Measurements from ENCODE around the gene OR6B1.

Gene OR6B1

DNA sequence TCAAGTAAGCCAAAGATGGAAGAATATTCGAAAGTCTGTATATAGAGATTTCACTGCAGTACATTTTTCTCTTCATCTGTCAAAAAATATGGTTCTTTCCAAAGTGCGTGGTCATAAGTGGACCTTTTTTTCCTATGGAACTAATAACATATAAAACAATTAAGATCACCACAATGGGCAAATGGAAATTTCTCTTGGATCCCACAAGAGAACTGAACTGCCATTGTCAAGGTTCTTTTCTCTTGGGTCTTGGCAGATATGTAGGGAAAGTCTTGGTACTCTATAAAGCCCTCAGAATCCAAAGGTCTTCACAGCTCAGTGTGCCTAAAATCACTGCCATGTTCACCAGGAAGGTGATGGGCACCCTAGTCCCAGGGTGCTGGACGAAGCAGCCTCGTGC, at the start of gene OR6B1:
Gene OR6B1 (plus strand): TSS at position 301 of the 400 bp plus-strand sequence. CDS start 3,677 bp downstream, outside the sequence.
- TF ChIP-seq, protein P1, sequence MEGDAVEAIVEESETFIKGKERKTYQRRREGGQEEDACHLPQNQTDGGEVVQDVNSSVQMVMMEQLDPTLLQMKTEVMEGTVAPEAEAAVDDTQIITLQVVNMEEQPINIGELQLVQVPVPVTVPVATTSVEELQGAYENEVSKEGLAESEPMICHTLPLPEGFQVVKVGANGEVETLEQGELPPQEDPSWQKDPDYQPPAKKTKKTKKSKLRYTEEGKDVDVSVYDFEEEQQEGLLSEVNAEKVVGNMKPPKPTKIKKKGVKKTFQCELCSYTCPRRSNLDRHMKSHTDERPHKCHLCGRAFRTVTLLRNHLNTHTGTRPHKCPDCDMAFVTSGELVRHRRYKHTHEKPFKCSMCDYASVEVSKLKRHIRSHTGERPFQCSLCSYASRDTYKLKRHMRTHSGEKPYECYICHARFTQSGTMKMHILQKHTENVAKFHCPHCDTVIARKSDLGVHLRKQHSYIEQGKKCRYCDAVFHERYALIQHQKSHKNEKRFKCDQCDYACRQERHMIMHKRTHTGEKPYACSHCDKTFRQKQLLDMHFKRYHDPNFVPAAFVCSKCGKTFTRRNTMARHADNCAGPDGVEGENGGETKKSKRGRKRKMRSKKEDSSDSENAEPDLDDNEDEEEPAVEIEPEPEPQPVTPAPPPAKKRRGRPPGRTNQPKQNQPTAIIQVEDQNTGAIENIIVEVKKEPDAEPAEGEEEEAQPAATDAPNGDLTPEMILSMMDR (conservative IDR thresholded peaks at IDR 0.05), result no peak
- TF ChIP-seq ZFX (IDR thresholded peaks at IDR 0.05), result no peak
- no peak within 1 kb of the TSS for H3K27ac ChIP-seq

DNA sequence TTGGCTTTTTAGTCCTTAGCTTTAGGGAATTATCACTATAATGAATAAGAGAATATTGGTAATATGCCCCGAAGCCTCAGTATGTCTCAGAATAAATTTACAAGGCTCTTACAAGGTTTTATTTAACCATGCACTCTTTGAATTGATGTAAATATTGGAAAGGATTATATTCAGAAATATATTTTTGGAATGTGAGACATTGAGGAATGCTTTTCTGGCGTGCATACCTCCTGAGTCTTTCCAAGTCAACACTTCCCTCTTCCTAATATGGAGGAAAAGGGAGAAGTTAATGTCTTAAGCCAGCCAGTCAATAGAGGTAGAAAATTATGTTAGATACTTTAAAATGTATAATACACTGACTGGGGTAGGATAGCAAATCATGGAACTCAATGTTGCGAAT, 46.7 kb upstream of the OR6B1 start:
- H3K27ac ChIP-seq, result no peak overlapping the region
- no peak for TF ChIP-seq ZFX (IDR thresholded peaks at IDR 0.05)
- TF ChIP-seq, protein P1 (conservative IDR thresholded peaks at IDR 0.05), result no peak

DNA sequence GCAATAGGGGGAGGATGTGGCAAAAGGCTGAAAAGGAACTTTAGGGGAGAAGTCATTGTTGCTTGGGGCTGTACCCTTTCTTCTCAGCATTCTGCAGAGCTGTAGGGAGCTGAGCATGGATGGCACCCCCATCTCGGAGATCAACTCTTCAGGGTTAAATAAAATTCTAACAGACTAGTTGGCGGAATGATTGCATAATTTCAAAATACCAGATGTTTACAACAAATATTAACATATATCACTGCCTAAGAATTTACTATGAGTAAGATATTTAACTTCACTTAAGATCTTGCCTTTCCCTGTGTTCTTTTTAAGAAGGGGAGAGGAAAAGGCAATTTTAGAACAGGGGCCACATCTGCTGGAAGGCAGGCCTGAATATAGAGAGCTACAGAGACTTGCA, 46.0 kb upstream of the OR6B1 start:
- H3K27ac ChIP-seq, result no peak overlapping the region
- TF ChIP-seq, protein P1 (conservative IDR thresholded peaks at IDR 0.05), result no peak
- no peak for TF ChIP-seq ZFX (IDR thresholded peaks at IDR 0.05)

DNA sequence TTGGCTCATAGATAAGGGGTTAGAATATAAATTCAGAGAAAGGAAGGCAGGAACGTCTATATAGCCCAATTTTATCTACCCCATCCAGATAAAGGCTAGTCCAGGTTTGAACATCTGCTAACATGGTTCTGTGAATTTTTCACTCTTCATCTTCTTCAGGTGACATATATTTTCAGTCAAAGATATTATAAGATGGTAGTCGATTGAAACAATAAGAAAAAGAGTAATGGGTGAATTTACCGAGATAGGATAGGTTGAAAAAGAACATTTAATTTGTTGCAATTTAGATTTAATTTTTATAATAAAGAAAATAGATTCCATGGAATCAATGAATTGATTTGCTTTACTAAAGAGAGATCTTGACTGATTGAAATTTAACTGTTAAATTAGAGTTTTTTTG, 45.6 kb upstream of the OR6B1 start, which contains the start of gene OR2F1:
Gene OR2F1 (plus strand): TSS at position 301 of the 400 bp plus-strand sequence. CDS start 5,127 bp downstream, outside the sequence.
- TF ChIP-seq ZFX (IDR thresholded peaks at IDR 0.05), result no peak
- TF ChIP-seq, protein P1 (conservative IDR thresholded peaks at IDR 0.05), result no peak
- no peak within 1 kb of the TSS for H3K27ac ChIP-seq

DNA sequence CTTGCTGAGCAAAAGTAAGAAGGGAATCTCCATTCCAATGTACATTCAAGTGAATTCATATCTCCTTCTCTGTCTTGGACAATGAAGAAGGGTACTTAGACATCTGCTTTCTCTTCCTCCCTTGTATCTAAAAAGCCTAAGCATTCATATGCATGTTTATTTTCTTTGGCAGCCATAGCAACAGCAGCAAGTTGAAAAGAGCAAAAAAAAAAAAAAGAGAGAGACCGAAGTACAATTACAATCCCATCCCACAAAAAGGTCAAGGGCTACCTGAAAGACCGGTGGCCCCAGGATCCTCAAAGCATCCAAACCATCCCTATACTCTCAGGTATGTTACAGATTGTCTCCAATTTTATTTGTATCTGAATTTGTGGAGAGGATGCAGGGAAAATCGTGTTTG, 41.3 kb upstream of the OR6B1 start:
- H3K27ac ChIP-seq, result no peak overlapping the region
- TF ChIP-seq, protein P1 (conservative IDR thresholded peaks at IDR 0.05), result no peak
- no peak for TF ChIP-seq ZFX (IDR thresholded peaks at IDR 0.05)

DNA sequence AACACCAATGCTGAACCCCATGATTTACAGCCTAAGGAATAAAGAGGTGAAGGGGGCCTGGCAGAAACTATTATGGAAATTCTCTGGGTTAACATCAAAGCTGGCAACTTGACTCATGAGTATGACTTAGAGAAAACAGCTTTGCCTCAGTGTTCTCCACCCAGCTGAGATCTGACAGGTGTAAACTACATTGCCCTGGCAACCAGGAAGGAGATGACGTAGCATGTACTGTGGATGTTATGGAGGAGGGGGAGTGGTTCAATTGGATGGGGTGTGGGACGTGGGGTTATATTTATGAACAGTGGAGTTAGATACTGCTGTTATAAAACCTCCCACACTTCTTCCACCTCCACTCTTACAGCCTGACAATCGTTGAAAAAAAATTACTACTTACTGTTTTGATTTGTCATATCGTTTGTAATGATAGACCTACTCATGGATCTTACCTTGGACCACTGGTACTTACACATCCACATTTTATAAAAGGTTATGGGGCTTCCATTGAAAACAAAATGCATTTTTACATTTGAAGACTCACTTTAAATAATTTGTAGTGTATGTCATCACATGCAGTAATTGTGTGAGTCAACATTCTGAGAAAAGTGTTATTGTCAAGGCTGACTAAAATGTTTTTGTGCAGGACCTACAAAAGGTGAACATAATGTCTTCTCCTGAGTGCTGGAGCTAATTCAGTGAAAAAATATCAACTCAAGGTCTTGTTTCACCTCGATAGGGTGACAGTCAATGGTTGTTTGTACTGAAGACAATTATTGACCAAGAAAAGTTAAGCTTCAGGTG, 39.1 kb upstream of the OR6B1 start:
- H3K27ac ChIP-seq, result no peak overlapping the region
- no peak for TF ChIP-seq ZFX (IDR thresholded peaks at IDR 0.05)
- TF ChIP-seq, protein P1 (conservative IDR thresholded peaks at IDR 0.05), result no peak

DNA sequence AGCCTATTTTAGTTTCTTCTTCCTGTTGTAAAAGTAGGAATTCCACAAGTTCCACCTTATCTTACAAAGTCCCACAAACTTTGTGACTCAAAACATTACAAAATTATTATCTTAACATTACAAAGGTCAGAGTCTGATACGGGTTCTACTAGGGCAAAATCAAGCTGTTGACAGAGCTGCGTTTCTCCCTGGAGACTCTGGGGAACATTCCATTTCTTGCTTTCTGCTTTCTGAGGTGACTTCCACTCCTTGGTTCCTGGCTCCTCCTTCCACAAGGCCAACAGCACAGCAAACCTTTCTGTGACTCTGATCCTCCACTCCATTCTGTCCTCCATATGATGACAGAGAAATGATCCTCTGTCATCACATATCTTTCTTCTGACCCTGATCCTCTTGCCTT, 34.8 kb upstream of the OR6B1 start:
- TF ChIP-seq ZFX (IDR thresholded peaks at IDR 0.05), result no peak
- TF ChIP-seq, protein P1 (conservative IDR thresholded peaks at IDR 0.05), result no peak
- H3K27ac ChIP-seq, result no peak overlapping the region
